HG03064 (cell line): ENCODE measurements around the gene TEX9.
"Not testable (repeated sequence)": the region's sequence is repeated elsewhere in the genome, so short reads cannot be mapped to it uniquely, and the experiment has no call there.

Source experiments
- ATAC-seq: cut with Tn5 transposase; IDR thresholded peaks from one replicate; pipeline ENCODE4 v1.9.1; 2021; ENCODE audit warnings: low read depth; ENCODE audit not compliant: unreplicated experiment

TEX9 gene

GRCh38 chr15:56365075-56365711 is at the start of gene TEX9:
TSS of gene TEX9 (plus strand) at chr15:56365426. CDS start at chr15:56365451, 25 bp downstream.
- ATAC-seq: peak; percentile 84

GRCh38 chr15:56316561-56316960 is 48.7 kb upstream of the TEX9 start:
- not testable (repeated sequence) for ATAC-seq

GRCh38 chr15:56320316-56320715 is 44.9 kb upstream of the TEX9 start:
- no peak for ATAC-seq

- no peak for ATAC-seq
Observed at GRCh38 chr15:56320861-56321260, 44.4 kb upstream of the TEX9 start.

GRCh38 chr15:56322444-56322843 is 42.8 kb upstream of the TEX9 start:
- ATAC-seq: no peak

- no peak for ATAC-seq
Observed at GRCh38 chr15:56323435-56323834, 41.8 kb upstream of the TEX9 start.

DNA sequence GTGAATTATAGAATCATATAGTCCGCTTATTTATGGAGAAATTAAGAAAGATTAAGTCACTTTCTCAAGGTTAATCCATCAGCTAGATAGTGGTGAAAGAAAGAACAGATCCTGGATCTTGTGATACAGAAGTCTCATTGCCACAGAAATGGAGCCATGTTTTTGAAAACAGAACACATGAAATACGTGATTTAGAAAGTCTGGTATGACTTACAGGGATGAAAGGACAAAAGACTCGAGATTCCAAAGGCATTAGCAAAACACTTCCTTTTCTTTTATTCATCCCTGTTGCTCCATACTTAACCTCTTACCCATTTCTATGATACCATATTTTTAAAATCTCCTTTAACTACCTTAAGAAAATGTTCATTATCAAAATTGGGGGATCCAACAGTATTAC is 40.0 kb upstream of the TEX9 start:
- ATAC-seq: no peak

DNA sequence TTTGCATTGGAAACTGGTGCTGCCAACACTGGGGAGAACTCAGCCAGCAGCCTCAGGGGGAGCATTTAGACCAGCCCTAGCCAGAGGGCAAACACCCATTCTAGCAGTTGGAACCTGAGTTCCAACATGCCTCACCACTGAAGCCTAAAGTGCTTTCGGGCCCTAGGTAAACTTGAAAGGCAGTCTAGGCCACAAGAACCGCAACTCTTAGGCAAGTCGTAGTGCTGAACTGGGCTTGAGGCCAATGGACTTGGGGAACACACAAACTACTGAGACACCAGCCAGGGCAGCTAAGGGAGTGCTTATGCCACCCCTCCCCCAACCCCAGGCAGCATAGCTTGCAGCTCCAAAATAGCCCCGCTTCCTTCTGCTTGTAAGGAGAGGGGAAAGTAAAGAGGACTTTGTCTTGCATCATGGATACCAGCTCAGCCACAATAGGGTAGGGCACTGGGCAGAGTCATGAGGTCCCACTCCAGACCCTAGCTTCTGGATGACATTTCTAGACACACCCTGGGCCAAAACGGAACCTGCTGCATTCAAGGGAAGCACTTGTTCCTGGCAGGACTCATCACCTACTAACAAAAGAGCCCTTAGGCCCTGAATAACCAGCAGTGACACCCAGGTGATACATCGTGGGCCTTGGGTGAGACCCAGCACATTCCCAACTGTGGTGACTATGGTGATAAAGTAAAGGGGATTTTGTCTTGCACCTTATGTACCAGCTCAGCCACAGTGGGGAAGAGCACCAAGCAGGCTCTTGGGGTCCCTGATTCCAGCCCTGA is 37.3 kb upstream of the TEX9 start:
- ATAC-seq: no peak

- ATAC-seq: no peak
Observed at GRCh38 chr15:56337084-56337725, 28.0 kb upstream of the TEX9 start.

GRCh38 chr15:56339594-56339993 is 25.6 kb upstream of the TEX9 start:
- ATAC-seq: no peak

DNA sequence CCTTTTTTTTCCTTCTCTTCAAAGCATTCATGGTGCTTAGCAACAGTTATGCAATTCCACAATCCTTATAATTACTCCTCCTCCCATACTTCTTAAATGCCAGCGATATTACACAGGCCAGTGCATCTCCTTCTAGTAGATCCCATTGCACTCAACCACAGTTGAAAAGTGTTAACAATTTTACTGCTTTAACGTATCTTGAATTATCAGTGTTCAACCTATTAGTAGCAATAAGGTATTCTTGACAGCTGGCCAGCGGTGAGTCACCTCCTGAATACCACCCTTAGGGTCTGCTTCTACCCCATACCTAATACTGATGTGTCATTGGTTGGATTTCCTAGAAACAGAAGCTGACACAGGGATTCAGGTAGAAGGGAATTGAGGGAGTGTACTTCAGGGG is 24.0 kb upstream of the TEX9 start:
- no peak for ATAC-seq

GRCh38 chr15:56342653-56343052 is 22.6 kb upstream of the TEX9 start:
- ATAC-seq: no peak

DNA sequence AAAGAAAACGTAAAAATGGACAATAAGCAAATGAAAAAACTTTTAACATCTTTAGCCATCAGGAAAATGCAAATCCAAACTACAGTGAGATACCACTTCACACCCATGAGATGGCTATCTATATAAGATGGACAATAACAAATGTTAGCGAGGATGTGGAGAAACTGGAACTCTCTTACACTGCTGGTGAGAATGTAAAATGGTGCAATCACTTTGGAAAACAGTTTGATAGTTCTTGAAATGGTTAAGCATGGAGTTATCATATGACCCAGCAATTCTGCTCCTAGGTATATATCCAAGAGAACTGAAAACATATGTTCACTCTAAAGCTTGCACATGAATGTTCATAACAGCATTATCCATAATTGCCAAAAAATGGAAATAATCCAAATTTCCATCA is 21.3 kb upstream of the TEX9 start:
- ATAC-seq: no peak

DNA sequence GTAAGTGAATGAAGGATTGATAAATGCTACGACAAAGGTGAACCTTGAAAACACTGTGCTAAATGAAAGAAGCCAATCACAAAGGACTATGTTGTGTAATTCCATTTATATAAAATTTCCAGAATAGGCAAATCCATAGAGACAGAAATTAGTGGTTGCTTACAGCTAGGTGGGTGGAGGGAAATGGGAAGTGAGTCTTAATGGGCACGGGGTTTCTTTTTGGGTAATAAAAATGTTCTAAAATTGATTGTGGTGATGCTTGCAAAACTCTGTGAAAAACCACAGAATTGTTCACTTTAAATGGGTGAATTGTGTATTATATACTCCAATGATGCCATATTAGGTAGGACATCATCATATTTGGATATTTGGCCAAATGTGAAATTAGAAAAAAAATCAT is 20.9 kb upstream of the TEX9 start:
- ATAC-seq: no peak

GRCh38 chr15:56346414-56346813 is 18.8 kb upstream of the TEX9 start:
- no peak for ATAC-seq

GRCh38 chr15:56349554-56349953 is 15.7 kb upstream of the TEX9 start:
- ATAC-seq: no peak

DNA sequence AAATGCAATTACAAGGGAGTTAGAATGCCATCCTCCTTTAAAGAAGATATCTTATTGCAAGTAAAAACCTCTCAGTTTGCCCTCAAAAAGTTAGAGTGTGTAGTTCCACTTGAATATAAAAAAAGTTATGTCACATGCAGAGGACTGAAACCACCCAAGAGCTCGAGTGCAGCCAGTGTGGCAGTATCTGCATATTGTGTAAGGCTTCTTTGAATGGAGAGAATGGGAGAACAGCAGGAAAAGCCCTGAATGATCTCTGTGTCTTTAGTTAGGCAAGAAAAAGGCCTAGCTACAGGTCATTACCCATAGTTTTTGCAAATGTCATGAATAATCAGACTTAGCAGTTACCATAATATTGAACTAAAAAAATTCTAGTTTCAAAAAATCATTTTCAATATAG is 13.9 kb upstream of the TEX9 start:
- ATAC-seq: no peak

GRCh38 chr15:56351957-56352506 is 13.2 kb upstream of the TEX9 start:
- no peak for ATAC-seq

- no peak for ATAC-seq
Observed at GRCh38 chr15:56353119-56353518, 12.1 kb upstream of the TEX9 start.

DNA sequence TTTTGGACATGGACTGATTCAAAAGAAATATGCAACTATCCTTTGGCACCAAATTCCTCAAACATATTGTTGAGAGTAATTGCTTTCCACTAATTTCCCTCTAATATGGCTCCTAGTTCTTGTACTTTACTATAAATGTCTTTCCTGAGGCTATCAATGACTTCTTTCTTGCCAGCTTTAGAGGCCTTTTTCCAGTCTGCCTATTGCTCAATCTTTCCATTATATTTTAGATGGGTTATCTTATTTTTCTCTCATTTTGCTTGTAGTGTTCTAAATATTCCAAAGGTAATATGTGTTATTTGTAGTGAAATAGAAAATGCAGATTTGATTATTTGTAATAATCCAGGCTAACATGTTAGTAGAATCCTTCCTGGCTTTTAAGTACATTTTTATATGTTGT is 11.5 kb upstream of the TEX9 start:
- ATAC-seq: no peak

DNA sequence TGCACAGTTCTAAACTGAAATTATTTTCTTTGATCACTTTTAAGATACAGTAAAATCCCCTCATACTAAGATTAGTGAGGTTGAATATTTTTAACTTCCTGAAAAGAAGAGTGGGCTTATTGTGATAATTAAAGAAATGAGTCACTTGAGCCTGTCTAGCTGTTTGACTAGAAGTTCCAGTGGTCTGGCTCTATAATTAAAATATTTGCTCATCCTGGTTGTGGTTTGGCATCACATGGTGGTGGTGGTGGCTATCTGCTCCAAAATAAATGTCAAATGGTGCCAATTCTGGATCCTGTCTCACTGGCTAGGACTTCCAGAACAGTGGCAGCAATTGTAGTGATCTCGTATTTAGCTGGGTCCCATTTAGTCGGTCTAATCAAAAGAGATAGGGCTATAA is 8.6 kb upstream of the TEX9 start:
- no peak for ATAC-seq
